ENCODE results near the gene PLEKHA7. TPM values are rescaled to one million over a fixed set of nuclear protein-coding genes. Genes with fewer than 3 reads are reported as not detected.

Gene PLEKHA7
- total RNA-seq, 1 experiment from 2014 or later = 7.2 TPM

DNA sequence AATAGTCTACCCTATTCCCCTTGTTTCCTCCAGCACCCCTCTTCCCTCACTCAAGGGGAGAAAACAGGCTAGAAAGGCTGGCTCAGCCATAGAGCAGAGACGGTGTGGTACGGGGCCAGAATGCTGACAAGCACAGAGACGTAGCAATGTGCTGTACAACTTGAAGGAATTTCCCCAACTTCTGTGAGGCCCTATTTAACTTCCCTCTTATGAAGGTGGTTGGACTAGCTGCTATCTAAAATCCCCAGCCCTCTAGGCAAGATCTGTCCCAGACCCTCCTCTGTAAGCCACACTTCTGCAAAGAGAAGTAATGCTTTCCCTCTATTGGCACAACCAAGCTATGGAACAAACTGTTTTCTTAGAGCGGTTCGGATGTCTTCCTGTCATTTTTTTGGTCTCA lies 37.8 kb downstream of the PLEKHA7 start (continued):
- no peak for TF ChIP-seq TCF7L2 (IDR thresholded peaks at IDR 0.05; ENCODE audit: borderline replicate concordance, extremely low read depth, insufficient read depth, insufficient read length)

DNA sequence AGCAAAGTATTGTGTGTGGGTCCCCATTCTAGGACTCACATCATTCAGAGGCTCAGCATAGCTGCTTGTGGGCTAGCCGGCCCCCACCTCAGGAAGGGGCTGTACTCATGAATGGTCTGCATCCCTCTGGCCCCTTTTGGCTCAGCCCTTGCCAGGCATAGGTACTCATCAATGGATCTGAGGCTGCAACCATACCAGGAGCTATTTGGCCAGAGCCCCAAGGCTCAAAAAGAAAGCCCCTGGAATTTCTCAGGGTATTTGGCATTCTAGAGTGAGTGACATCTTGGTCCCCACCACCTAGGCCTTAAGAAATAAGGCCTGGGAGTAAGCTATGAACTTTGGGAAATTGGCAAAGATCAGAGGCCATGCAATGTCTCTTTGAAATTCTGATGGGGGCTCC lies 38.3 kb downstream of the PLEKHA7 start:
- H3K9ac ChIP-seq (ENCODE audit: low read length) = no peak overlapping the region
- intact Hi-C loops (cut with micrococcal nuclease) = no loop called here
- no peaks in the 10 kb centered on the region for H3K79me2 ChIP-seq (ENCODE audit: insufficient read depth, low read length)
- ATAC-seq (no peak), DNase-seq (ENCODE audit: low read depth, low spot score) (no peak)
- no peaks in the 10 kb centered on the region; the same call in 1 of the 2 replicates for H4K20me1 ChIP-seq (ENCODE audit: insufficient read depth)
- H3K27me3 ChIP-seq (ENCODE audit: insufficient read depth, low read length) = no peaks in the 10 kb centered on the region
- H3K4me1 ChIP-seq (ENCODE audit: control insufficient read depth in 1 of 2, insufficient read depth in 2 of 2, low read length in 2 of 2) = peaks cover 9 to 10% of the 10 kb centered on the region in 2 experiments; a peak in 3 of 4 replicates
- H3K4me3 ChIP-seq (replicated peaks in 1 of 2; ENCODE audit: low read depth in 1 of 2, low read length in 2 of 2) = no peak overlapping the region
- TF ChIP-seq MAX (IDR thresholded peaks at IDR 0.05) = no peak
- no peak for TF ChIP-seq POLR2AphosphoS5 (IDR thresholded peaks at IDR 0.05; ENCODE audit: low read depth, low read length)
- TF ChIP-seq CBX3 (IDR thresholded peaks at IDR 0.05; ENCODE audit: low read depth) = no peak
- TF ChIP-seq CTCF (IDR thresholded peaks at IDR 0.05 in 2 of 3, conservative IDR thresholded peaks at IDR 0.05 in 1 of 3; ENCODE audit: borderline replicate concordance in 1 of 3, insufficient read depth in 1 of 3, low read depth in 2 of 3, low read length in 2 of 3) = no peak
- TF ChIP-seq RAD21 (IDR thresholded peaks at IDR 0.05; ENCODE audit: low read depth) = no peak
- TF ChIP-seq YY1 (IDR thresholded peaks at IDR 0.05; ENCODE audit: extremely low read depth, insufficient replicate concordance, low read depth, low read length) = no peak
- TF ChIP-seq SP1 (IDR thresholded peaks at IDR 0.05; ENCODE audit: low read depth) = no peak
- no peak for TF ChIP-seq ELF1 (IDR thresholded peaks at IDR 0.05; ENCODE audit: borderline replicate concordance, low read depth)
- no peak for TF ChIP-seq JUND (IDR thresholded peaks at IDR 0.05)
- TF ChIP-seq SIN3A (IDR thresholded peaks at IDR 0.05; ENCODE audit: low read depth) = no peak
- no peak for TF ChIP-seq ZNF274 (IDR thresholded peaks at IDR 0.05; ENCODE audit: low read depth, low read length)
- no peak for TF ChIP-seq EZH2phosphoT487 (IDR thresholded peaks at IDR 0.05; ENCODE audit: borderline replicate concordance)
- TF ChIP-seq, protein P1, sequence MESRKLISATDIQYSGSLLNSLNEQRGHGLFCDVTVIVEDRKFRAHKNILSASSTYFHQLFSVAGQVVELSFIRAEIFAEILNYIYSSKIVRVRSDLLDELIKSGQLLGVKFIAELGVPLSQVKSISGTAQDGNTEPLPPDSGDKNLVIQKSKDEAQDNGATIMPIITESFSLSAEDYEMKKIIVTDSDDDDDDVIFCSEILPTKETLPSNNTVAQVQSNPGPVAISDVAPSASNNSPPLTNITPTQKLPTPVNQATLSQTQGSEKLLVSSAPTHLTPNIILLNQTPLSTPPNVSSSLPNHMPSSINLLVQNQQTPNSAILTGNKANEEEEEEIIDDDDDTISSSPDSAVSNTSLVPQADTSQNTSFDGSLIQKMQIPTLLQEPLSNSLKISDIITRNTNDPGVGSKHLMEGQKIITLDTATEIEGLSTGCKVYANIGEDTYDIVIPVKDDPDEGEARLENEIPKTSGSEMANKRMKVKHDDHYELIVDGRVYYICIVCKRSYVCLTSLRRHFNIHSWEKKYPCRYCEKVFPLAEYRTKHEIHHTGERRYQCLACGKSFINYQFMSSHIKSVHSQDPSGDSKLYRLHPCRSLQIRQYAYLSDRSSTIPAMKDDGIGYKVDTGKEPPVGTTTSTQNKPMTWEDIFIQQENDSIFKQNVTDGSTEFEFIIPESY (IDR thresholded peaks at IDR 0.05; ENCODE audit: extremely low read depth, insufficient replicate concordance, low read length) = no peak
- no peak for TF ChIP-seq ZFX (IDR thresholded peaks at IDR 0.05)
- TF ChIP-seq, protein P2, sequence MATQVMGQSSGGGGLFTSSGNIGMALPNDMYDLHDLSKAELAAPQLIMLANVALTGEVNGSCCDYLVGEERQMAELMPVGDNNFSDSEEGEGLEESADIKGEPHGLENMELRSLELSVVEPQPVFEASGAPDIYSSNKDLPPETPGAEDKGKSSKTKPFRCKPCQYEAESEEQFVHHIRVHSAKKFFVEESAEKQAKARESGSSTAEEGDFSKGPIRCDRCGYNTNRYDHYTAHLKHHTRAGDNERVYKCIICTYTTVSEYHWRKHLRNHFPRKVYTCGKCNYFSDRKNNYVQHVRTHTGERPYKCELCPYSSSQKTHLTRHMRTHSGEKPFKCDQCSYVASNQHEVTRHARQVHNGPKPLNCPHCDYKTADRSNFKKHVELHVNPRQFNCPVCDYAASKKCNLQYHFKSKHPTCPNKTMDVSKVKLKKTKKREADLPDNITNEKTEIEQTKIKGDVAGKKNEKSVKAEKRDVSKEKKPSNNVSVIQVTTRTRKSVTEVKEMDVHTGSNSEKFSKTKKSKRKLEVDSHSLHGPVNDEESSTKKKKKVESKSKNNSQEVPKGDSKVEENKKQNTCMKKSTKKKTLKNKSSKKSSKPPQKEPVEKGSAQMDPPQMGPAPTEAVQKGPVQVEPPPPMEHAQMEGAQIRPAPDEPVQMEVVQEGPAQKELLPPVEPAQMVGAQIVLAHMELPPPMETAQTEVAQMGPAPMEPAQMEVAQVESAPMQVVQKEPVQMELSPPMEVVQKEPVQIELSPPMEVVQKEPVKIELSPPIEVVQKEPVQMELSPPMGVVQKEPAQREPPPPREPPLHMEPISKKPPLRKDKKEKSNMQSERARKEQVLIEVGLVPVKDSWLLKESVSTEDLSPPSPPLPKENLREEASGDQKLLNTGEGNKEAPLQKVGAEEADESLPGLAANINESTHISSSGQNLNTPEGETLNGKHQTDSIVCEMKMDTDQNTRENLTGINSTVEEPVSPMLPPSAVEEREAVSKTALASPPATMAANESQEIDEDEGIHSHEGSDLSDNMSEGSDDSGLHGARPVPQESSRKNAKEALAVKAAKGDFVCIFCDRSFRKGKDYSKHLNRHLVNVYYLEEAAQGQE (IDR thresholded peaks at IDR 0.05; ENCODE audit: low read depth) = no peak
- no peaks in the 10 kb centered on the region for H3K9me3 ChIP-seq (ENCODE audit: control insufficient read depth in 1 of 2, insufficient read depth in 1 of 2, low read depth in 1 of 2, low read length in 2 of 2)
- H3K9me2 ChIP-seq (ENCODE audit: insufficient read depth) = no peaks in the 10 kb centered on the region
- no peaks in the 10 kb centered on the region for H3K36me3 ChIP-seq (ENCODE audit: control insufficient read depth in 1 of 2, insufficient read depth in 2 of 2, low read length in 2 of 2)
- ChIA-PET RAD21 (ENCODE audit: low non-redundant PET in 1 of 2, low total read pairs in 2 of 2, uncharacterized antibody in 2 of 2, unreplicated experiment in 2 of 2) (no interaction called here), CTCF (interaction anchor here (1.2 kb wide), 1 partner anchor 39 kb away, joined by 3 read pairs; no protein-coding TSS in a partner anchor), POLR2A (no interaction called here)
- BruUV-seq (replicated peaks) = no TSS peak
- H3K27ac ChIP-seq (ENCODE audit: low read depth, low read length) = no peak overlapping the region
- no peak overlapping the region for H3K4me2 ChIP-seq (ENCODE audit: low read length)
- H2AFZ ChIP-seq (ENCODE audit: low read depth, low read length, poor library complexity, severe bottlenecking) = no peak overlapping the region
